NCI-H1436 treated with DMSO at 0.1 percent for 48 hours (cell line): ENCODE results near the gene EPGN.
"Not testable (repeated sequence)": the region's sequence is repeated elsewhere in the genome, so short reads cannot be mapped to it uniquely, and the experiment has no call there.

Experiments used
- DNase-seq: peaks from one replicate; lab custom pipeline; 2025; lab: John Stamatoyannopoulos, UW

EPGN gene

GRCh38 chr4:74340421-74340820 lies 32.2 kb downstream of the EPGN start:
- DNase-seq: not testable (repeated sequence)

GRCh38 chr4:74344031-74344430 lies 35.8 kb downstream of the EPGN start:
- no peak for DNase-seq

GRCh38 chr4:74353858-74354257 lies 45.6 kb downstream of the EPGN start:
- DNase-seq: no peak

- DNase-seq: no peak
Observed at GRCh38 chr4:74357965-74358364, 49.7 kb downstream of the EPGN start.

- DNase-seq: no peak
Observed at GRCh38 chr4:74361671-74362070, 53.4 kb downstream of the EPGN start.

- DNase-seq: no peak
Observed at GRCh38 chr4:74362347-74362746, 54.1 kb downstream of the EPGN start.

- DNase-seq: no peak
Observed at GRCh38 chr4:74364256-74364651, 56.0 kb downstream of the EPGN start.

GRCh38 chr4:74364652-74365491 lies 56.6 kb downstream of the EPGN start, which contains the start of gene EREG:
Gene EREG (plus strand): TSS chr4:74365145. CDS start chr4:74365309, 164 bp downstream.
- DNase-seq: no peak

- DNase-seq: no peak
Observed at GRCh38 chr4:74365761-74366160, 57.5 kb downstream of the EPGN start.
